OCI-LY1 (cell line): Measurements from ENCODE around the gene RERE.

ENCODE experiments used
- H2AFZ ChIP-seq: fragments of 200-600 bp; sonication (generic), shearing (Covaris generic); 2 replicates; pipeline ENCODE4 v1.6.0; 2014; ENCODE audit warnings: antibody characterized with exemption, mild to moderate bottlenecking, low read length
- H3F3A ChIP-seq: fragments of 200-600 bp; sonication (generic), shearing (Covaris generic); 2 replicates; pipeline ENCODE4 v1.6.0; 2014; ENCODE audit warnings: mild to moderate bottlenecking, antibody characterized with exemption, low read length, moderate library complexity; ENCODE audit not compliant: insufficient read depth
- H3K27ac ChIP-seq: fragments of 200-600 bp; sonication (generic); 2 replicates; pipeline ENCODE4 v1.5.1; 2014; ENCODE audit warnings: low read length, mixed run types, mild to moderate bottlenecking, low read depth; ENCODE audit not compliant: poor library complexity, severe bottlenecking
- H3K27me3 ChIP-seq: fragments of 200-600 bp; sonication (generic); 2 replicates; pipeline ENCODE4 v1.6.0; 2014; ENCODE audit warnings: antibody characterized with exemption, mild to moderate bottlenecking, low read length, moderate library complexity; ENCODE audit not compliant: insufficient read depth
- H3K36me3 ChIP-seq: fragments of 200-600 bp; sonication (generic); 2 replicates; pipeline ENCODE4 v1.6.1; 2014; ENCODE audit warnings: mild to moderate bottlenecking, antibody characterized with exemption, low read length, moderate library complexity, mixed read lengths; ENCODE audit not compliant: insufficient read depth
- H3K4me1 ChIP-seq: fragments of 200-600 bp; sonication (generic); 2 replicates; pipeline ENCODE4 v1.5.1; 2014; ENCODE audit warnings: mild to moderate bottlenecking, low read length, moderate library complexity; ENCODE audit not compliant: insufficient read depth, severe bottlenecking
- H3K4me2 ChIP-seq: fragments of 200-600 bp; sonication (generic), shearing (Covaris generic); 2 replicates; pipeline ENCODE4 v1.6.1; 2014; ENCODE audit warnings: low read length
- H3K4me3 ChIP-seq: fragments of 200-600 bp; sonication (generic); 2 replicates; pipeline ENCODE4 v1.5.1; 2014; ENCODE audit warnings: low read length, low read depth, mild to moderate bottlenecking, mixed read lengths; ENCODE audit not compliant: poor library complexity, severe bottlenecking
- H3K79me2 ChIP-seq: fragments of 200-600 bp; shearing (Covaris generic); 2 replicates; pipeline ENCODE4 v1.6.1; 2016; ENCODE audit warnings: mixed run types, low read length, mixed read lengths; ENCODE audit not compliant: insufficient read depth
- H3K9ac ChIP-seq: fragments of 200-600 bp; sonication (generic), shearing (Covaris generic); 2 replicates; pipeline ENCODE4 v1.6.1; 2014; ENCODE audit warnings: mild to moderate bottlenecking, low read length, mixed read lengths
- H3K9me2 ChIP-seq: fragments of 200-600 bp; sonication (generic), shearing (Covaris generic); 2 replicates; pipeline ENCODE4 v1.6.1; 2014; ENCODE audit warnings: low read depth, mild to moderate bottlenecking, low read length, mixed read lengths
- H3K9me3 ChIP-seq: fragments of 200-600 bp; shearing (Covaris generic); 2 replicates; pipeline ENCODE4 v1.6.1; 2014; ENCODE audit warnings: low read length, mixed read lengths
- H4K20me1 ChIP-seq: fragments of 200-600 bp; sonication (generic), shearing (Covaris generic); 2 replicates; pipeline ENCODE4 v1.6.0; 2016; ENCODE audit warnings: mild to moderate bottlenecking, low read length; ENCODE audit not compliant: insufficient read depth
- EZH2 ChIP-seq: fragments of 200-600 bp; sonication (generic), shearing (Covaris generic); IDR thresholded peaks from 2 replicates; pipeline ENCODE4 v1.8.0; 2017; ENCODE audit warnings: borderline replicate concordance, mixed run types, mild to moderate bottlenecking, antibody characterized with exemption, low read length, moderate library complexity, mixed read lengths
- TF ChIP-seq, protein P1 (sequence below): fragments of 200-600 bp; sonication (generic), shearing (Covaris generic); IDR thresholded peaks from 2 replicates; pipeline ENCODE4 v1.5.1; 2017; ENCODE audit warnings: mild to moderate bottlenecking, antibody characterized with exemption, low read length, moderate library complexity, mixed read lengths

The RERE gene

DNA sequence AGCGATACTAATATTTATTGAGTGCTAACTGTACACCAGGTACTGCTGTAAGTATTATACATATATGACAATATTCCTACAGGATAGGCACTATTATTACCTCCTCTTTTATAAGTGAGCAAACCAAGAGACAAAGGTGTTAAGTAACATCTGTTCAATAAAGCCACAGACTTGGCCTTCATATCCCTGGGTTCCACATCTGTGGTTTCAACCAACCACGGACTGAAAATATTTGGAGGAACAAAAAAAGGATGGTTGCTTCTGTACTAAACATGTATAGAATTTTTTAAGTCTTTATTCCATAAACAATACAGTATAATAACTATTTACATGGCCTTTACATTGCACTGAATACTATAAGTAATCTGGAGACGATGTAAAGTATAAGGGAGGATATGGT lies 95.1 kb downstream of the RERE start:
- H3K4me1 ChIP-seq = peaks cover 11% of the 10 kb centered on the region
- no peak overlapping the region for H3K4me2 ChIP-seq
- no peaks in the 10 kb centered on the region for H3K9me3 ChIP-seq

DNA sequence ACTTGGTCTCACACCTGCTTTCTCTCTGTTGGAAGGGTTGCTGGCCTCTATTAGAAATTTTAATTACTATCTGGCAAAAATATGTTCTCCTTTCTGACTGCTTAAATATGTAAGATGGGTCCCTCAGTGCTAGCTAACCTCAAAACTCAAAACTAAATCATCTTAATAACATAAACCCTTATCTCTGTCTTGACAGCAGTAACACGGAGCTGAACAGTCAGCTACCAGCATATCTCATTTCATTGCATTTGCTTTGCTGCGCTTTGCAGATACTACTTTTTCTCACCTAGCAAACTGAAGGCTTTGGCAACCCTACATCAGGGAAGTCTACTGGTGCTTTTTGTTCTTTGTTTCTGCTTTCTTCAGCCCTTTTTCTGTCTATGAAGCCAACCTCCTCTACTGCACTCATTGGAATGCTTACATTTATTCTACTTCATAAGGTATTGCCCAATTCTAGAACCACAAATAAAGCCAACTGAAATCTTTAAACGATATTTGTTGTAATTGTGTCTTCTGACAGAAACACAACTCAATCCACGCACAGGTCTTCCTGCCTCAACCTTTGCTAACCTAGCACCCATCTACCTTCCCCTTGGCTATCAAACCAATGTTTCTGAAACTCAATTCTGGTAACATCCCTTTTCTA lies 95.6 kb downstream of the RERE start:
- Histone ChIP-seq H3F3A (no peaks in the 10 kb centered on the region), H3K36me3 (no peaks in the 10 kb centered on the region), H3K4me1 (peaks cover 11% of the 10 kb centered on the region), H3K79me2 (no peaks in the 10 kb centered on the region), H2AFZ (no peak overlapping the region), H3K27me3 (no peaks in the 10 kb centered on the region), H3K4me3 (no peak overlapping the region), H3K4me2 (no peak overlapping the region), H3K9ac (no peak overlapping the region), H3K27ac (no peak overlapping the region), H3K9me3 (no peaks in the 10 kb centered on the region), H3K9me2 (no peaks in the 10 kb centered on the region), H4K20me1 (no peaks in the 10 kb centered on the region)
- TF ChIP-seq, protein P1, sequence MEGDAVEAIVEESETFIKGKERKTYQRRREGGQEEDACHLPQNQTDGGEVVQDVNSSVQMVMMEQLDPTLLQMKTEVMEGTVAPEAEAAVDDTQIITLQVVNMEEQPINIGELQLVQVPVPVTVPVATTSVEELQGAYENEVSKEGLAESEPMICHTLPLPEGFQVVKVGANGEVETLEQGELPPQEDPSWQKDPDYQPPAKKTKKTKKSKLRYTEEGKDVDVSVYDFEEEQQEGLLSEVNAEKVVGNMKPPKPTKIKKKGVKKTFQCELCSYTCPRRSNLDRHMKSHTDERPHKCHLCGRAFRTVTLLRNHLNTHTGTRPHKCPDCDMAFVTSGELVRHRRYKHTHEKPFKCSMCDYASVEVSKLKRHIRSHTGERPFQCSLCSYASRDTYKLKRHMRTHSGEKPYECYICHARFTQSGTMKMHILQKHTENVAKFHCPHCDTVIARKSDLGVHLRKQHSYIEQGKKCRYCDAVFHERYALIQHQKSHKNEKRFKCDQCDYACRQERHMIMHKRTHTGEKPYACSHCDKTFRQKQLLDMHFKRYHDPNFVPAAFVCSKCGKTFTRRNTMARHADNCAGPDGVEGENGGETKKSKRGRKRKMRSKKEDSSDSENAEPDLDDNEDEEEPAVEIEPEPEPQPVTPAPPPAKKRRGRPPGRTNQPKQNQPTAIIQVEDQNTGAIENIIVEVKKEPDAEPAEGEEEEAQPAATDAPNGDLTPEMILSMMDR = no peak
- TF ChIP-seq EZH2 = no peak

More for the DNA sequence above, 95.1 kb downstream of the RERE start:
- no peak for TF ChIP-seq EZH2
- TF ChIP-seq, protein P1 = no peak
- Histone ChIP-seq H3F3A (no peaks in the 10 kb centered on the region), H3K79me2 (no peaks in the 10 kb centered on the region), H3K9ac (no peak overlapping the region), H3K27me3 (no peaks in the 10 kb centered on the region), H3K36me3 (no peaks in the 10 kb centered on the region), H2AFZ (no peak overlapping the region), H3K9me2 (no peaks in the 10 kb centered on the region), H4K20me1 (no peaks in the 10 kb centered on the region), H3K4me3 (no peak overlapping the region), H3K27ac (no peak overlapping the region)

DNA sequence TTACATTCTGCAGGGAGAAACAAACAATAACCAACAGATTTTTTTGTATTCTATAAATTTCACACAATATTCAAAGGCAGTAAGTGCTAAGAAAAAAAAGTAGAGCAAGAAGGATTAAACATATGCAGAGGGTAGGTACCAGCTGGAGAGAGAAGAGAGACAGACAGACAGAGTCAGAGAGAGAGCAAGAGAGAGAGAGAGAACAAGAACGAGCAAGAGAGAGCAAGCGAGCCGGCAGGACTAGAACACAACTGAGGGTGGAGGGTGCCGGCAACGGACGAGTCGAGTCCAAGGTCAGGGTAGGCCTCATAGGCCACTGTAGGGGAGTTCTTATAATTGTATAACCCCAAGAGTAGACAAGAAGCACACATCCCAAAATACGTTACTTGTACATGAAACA lies 97.1 kb downstream of the RERE start:
- Histone ChIP-seq H3K4me2 (no peak overlapping the region), H3K9me2 (no peaks in the 10 kb centered on the region), H3K4me3 (no peak overlapping the region), H2AFZ (no peak overlapping the region), H3K27ac (no peak overlapping the region), H4K20me1 (no peaks in the 10 kb centered on the region), H3F3A (no peaks in the 10 kb centered on the region), H3K36me3 (no peaks in the 10 kb centered on the region), H3K9ac (no peak overlapping the region), H3K4me1 (peaks cover 11% of the 10 kb centered on the region), H3K27me3 (no peaks in the 10 kb centered on the region), H3K9me3 (no peaks in the 10 kb centered on the region), H3K79me2 (no peaks in the 10 kb centered on the region)
- TF ChIP-seq, protein P1 = no peak
- no peak for TF ChIP-seq EZH2
